ENCODE measurements around the gene DLG2.

The DLG2 gene

DNA sequence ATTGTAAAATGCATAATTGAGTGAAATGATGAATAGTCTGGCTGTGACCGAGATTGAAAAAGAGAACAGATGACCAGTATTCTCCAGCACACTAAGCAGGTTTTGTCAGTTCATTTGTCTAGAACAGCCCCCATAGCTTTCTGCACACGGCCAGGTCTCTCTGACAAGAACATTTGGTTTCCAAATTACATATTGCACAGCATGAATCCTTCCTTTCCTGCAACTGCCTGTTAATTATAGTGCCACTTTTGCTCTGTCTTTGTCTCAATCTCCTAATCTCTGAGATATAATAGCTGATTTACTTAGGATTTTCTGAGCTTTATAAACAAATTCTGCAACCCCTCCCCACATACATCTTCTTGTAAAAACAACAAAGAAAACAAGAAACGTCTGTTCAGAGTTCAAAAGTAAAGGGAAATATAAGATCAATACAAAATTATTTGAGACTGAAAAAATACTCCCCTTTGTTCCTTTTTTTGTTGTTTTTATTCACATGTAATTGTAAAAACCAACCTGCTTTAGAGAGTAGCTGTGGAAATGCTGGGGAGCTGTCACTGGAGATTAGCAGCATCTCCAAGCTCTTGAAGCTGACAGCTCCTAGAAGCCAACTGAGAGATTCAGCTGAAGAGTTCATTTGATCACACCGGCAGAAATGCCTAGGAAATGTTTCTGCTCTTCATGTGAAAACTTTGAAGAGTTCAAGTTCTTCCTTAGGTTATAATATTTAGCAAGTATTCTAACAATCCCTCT lies 998.1 kb downstream of the DLG2 start:
- Histone ChIP-seq H3K27me3 (ENCODE audit: insufficient read depth, low read depth, severe bottlenecking) (no peaks in the 10 kb centered on the region), H3K4me3 (ENCODE audit: low read depth, low read length) (no peak overlapping the region), H3K36me3 (no peaks in the 10 kb centered on the region), H3K27ac (no peak overlapping the region), H3K9me3 (ENCODE audit: severe bottlenecking) (no peaks in the 10 kb centered on the region)
- TF ChIP-seq, protein P1, sequence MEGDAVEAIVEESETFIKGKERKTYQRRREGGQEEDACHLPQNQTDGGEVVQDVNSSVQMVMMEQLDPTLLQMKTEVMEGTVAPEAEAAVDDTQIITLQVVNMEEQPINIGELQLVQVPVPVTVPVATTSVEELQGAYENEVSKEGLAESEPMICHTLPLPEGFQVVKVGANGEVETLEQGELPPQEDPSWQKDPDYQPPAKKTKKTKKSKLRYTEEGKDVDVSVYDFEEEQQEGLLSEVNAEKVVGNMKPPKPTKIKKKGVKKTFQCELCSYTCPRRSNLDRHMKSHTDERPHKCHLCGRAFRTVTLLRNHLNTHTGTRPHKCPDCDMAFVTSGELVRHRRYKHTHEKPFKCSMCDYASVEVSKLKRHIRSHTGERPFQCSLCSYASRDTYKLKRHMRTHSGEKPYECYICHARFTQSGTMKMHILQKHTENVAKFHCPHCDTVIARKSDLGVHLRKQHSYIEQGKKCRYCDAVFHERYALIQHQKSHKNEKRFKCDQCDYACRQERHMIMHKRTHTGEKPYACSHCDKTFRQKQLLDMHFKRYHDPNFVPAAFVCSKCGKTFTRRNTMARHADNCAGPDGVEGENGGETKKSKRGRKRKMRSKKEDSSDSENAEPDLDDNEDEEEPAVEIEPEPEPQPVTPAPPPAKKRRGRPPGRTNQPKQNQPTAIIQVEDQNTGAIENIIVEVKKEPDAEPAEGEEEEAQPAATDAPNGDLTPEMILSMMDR (IDR thresholded peaks at IDR 0.05; ENCODE audit: low read depth, low read length): no peak
- peak; percentile 16 for DNase-seq

DNA sequence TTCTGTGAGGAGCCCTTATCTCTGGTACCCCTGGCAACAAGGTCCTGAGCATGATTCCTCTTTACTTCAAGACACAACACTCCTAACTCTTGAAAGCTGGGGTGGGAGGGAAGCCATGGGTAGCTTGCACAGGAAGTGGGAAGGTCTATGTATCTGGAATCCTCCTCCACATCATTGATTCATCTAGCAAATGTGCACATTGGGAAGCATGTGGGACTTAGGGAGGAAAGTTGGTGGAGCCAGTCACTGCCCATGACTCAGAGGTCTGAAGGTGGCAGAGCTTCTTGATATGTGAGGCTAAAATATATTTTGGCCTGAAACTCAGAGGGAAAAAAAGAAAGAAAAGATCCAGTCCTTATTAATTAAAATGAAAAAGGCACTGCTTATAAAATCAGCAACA lies 1000.9 kb downstream of the DLG2 start:
- no peaks in the 10 kb centered on the region for H3K9me3 ChIP-seq (ENCODE audit: severe bottlenecking)
- TF ChIP-seq, protein P1 (IDR thresholded peaks at IDR 0.05; ENCODE audit: low read depth, low read length): no peak
- H3K4me3 ChIP-seq (ENCODE audit: low read depth, low read length): no peak overlapping the region
- H3K27ac ChIP-seq: no peak overlapping the region
- H3K27me3 ChIP-seq (ENCODE audit: insufficient read depth, low read depth, severe bottlenecking): no peaks in the 10 kb centered on the region
- no peak for DNase-seq
- no peaks in the 10 kb centered on the region for H3K36me3 ChIP-seq

DNA sequence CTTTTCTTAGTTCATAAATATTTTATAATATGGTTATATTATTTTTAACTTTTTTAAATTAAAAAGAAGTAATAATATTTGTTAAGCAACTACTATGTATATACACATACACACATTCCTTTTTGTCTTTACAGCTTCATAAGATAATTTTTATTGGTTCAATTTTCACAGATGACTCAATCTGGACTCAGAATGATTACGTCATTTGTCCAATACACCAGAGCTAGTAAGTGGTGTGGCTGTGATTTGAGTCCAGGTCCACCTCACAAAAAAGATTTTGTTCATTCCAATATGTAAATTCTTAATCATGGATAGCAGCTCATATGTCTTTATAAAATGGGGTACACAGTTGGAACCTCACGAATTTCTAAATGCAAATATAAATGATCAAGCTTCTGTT lies 1014.5 kb downstream of the DLG2 start:
- Histone ChIP-seq H3K4me3 (ENCODE audit: low read depth, low read length) (no peak overlapping the region), H3K27ac (no peak overlapping the region), H3K27me3 (ENCODE audit: insufficient read depth, low read depth, severe bottlenecking) (no peaks in the 10 kb centered on the region), H3K36me3 (no peaks in the 10 kb centered on the region), H3K9me3 (ENCODE audit: severe bottlenecking) (no peaks in the 10 kb centered on the region)
- TF ChIP-seq, protein P1 (IDR thresholded peaks at IDR 0.05; ENCODE audit: low read depth, low read length): no peak
- DNase-seq: no peak

DNA sequence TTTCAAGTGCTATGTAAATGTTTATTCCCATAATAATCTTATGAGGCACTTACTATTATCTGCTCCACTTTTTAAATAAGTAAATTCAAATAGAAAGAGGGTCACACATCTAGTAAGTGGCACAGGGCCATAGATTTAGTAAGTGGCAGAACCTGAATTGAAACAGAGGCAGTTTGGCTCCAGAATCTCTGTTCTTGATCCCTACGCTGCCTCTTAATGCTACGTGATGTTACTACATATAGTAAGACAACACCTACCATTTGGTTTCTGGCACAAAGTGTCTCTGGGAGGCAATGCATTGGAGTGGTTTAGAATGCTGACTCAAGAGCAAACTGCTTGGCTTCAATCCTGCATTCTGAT lies 1018.3 kb downstream of the DLG2 start:
- no peak for DNase-seq

DNA sequence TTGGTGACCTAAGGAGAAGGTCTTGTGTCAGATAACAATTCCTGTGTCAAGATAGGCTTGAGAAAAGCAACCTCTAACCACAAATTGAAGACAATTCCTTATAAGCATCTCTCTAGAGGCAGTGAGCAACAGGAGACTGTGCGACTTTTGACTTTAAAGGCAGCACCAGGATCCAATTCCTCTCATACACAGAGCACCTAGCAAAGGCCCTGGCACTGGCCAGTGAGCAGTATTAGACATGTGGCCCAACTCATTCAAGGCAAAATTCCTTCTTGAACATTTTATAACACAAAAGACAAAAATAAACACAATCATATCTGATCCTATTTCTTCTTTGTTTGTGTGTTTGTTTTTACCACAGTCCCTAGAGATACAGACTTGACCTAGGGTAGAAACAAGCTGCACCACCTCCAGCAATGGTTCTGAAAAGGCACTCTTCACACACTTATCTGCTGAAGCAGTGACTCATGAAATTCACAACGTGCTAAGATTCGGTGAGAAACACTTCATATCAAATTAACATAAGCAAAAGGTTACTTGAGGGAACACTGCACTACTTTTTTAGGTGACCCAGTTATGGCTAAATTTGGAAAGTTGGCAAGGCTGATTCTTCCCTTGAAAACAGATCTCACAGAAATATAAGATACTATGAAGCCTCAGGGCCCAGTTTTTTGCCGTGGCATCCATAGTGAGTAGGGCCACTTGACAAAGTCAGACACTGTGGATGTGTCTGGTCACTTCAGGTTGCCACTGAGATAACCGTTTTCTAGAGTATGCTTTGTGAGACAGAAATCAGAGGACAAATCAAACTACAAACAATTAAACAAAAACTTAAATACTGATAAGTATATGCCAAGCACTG lies 1018.9 kb downstream of the DLG2 start:
- H3K27me3 ChIP-seq (ENCODE audit: insufficient read depth, low read depth, severe bottlenecking): no peaks in the 10 kb centered on the region
- no peaks in the 10 kb centered on the region for H3K9me3 ChIP-seq (ENCODE audit: severe bottlenecking)
- no peak for DNase-seq
- TF ChIP-seq, protein P1 (IDR thresholded peaks at IDR 0.05; ENCODE audit: low read depth, low read length): no peak
- no peaks in the 10 kb centered on the region for H3K36me3 ChIP-seq
- H3K4me3 ChIP-seq (ENCODE audit: low read depth, low read length): no peak overlapping the region
- H3K27ac ChIP-seq: no peak overlapping the region

More for the DNA sequence above, 1018.3 kb downstream of the DLG2 start:
- Histone ChIP-seq H3K27ac (no peak overlapping the region), H3K4me3 (ENCODE audit: low read depth, low read length) (no peak overlapping the region), H3K9me3 (ENCODE audit: severe bottlenecking) (no peaks in the 10 kb centered on the region), H3K27me3 (ENCODE audit: insufficient read depth, low read depth, severe bottlenecking) (no peaks in the 10 kb centered on the region), H3K36me3 (no peaks in the 10 kb centered on the region)
- TF ChIP-seq, protein P1 (IDR thresholded peaks at IDR 0.05; ENCODE audit: low read depth, low read length): no peak

All from WERI-Rb-1 (cell line).